NT2/D1 (cell line): ENCODE data around the gene TBXT.

Experiments
- SUZ12 ChIP-seq: IDR thresholded peaks from 2 replicates; pipeline ENCODE4 v1.6.1; 2011; ENCODE audit not compliant: insufficient read length, insufficient read depth; ENCODE audit errors: extremely low read depth
- YY1 ChIP-seq: IDR thresholded peaks from 2 replicates; pipeline ENCODE4 v1.6.1; 2011; ENCODE audit not compliant: insufficient read length, insufficient read depth

GRCh38 chr6:166168616-166169548, 1.2 kb upstream of the TBXT start:
- TF ChIP-seq YY1 (no peak), SUZ12 (no peak)
